ENCODE measurements around the gene CFAP410.
"Not testable (repeated sequence)": the region's sequence is repeated elsewhere in the genome, so short reads cannot be mapped to it uniquely, and the experiment has no call there.

The CFAP410 gene

DNA sequence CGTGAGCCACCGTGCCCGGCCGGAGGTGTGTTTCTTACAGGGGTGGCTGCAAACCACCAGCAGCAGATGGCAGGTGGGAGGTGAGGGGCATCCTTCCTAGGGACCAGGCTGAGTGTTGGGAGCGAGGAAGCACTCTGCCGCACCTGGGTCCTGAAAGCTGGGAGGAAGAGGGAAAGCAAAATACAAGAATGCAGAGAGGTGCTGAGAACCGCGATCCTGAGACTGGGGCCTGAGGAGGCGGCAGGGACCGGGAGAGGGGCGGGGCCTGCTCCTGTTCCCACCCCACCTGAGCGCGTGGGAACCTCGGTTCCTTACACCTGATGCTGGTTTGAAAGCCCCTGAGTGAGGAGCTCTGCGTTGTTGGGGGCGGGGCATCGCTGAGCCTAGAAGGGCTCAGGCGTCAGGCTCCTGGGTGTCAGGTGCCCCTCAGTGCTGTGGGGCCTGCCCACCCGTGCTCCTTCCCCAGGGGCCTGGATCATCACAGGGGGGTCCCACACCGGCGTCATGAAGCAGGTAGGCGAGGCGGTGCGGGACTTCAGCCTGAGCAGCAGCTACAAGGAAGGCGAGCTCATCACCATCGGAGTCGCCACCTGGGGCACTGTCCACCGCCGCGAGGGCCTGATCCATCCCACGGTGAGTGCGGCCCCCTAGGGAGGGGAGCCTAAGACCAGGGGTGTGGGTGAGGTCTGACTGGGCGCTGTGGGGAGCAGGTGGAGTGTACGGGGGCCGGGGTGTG is 29.7 kb upstream of the CFAP410 start:
- DNase-seq, result no peak

DNA sequence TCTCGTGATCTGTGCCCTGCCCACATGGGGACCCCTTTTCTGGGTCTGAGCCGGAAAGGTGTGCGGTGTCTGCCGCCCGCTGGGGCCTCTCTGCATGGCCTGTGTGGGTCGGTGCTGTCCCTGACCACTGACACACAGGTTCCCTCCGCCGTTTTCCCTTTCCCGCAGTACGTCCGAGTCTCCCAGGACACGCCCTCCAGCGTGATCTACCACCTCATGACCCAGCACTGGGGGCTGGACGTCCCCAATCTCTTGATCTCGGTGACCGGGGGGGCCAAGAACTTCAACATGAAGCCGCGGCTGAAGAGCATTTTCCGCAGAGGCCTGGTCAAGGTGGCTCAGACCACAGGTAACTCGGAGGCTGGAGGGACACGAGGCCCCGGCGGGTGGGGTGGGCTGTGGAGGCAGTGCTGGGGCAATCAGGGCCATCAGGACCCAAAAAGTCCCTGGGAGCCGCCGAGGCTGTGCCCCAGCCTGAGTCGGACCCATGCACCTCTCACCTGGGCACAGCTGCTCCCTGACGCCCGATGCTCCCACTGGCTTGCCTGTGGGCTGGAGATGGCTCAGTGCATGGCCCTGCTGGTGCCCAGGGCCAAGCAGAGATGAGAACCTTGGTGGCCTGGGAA is 27.5 kb upstream of the CFAP410 start:
- no peak for DNase-seq

DNA sequence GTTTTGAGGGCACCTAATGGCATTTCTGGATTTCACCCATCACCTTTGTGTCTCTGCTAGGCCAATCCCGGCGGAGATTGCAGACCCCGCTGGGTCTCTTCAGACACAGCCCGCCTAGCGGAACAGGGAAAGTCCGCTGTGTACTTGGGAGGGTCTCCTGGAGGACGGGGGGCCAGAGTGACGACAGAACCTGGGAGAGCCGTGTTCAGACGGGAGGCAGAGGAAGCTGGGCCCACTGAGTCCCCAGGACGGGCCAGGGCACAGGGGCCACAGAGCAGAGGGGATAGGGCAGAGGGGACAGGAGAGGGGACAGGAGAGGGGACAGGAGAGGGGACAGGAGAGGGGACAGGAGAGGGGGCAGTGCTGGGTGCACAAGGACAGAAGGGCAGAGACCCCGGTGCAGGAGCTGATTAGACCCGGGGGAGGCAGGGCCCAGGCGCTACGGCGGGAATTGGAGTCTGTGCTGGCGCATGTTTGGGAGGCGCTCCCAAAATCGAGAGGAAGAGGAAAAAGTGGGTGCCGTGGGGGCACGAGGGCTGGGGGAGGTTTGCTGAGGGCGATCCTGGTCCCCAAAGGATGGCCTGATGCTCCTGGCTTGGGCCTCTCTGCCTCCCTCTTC is 26.9 kb upstream of the CFAP410 start:
- DNase-seq, result no peak

DNA sequence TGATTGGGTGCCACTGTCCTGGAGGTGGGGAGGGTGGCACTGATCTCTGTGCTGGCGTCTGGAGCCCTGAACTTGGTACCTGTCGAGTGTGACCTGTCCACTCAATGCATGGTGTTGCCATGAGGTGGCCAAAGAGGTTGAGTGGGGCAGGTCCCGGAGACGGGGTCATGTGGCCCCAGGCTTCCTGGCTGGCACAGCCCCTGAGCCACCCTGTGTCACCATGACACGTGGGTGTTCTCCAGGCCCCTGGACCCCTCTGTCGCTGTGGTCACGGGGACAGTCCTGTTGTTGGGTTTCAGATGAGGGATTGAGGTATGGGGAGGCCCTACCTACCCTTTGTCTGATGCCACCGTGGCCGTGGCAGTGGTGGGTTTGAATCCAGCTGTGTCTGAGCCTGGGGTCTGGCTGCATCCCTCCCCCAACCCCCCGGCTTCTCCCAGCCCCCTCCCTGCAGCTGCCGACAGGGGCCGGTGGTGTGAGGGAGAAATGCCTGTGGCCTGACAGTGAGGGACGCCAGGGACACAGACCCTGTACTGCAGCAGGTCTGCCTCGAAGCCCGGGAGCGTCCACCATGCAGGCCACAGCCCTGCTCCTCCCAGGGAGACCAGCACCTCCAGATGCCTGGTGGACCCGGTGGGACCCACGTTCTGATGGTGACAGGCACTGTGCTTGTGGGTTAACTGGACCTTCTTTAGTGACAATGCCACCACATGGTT is 26.2 kb upstream of the CFAP410 start:
- DNase-seq, result no peak

DNA sequence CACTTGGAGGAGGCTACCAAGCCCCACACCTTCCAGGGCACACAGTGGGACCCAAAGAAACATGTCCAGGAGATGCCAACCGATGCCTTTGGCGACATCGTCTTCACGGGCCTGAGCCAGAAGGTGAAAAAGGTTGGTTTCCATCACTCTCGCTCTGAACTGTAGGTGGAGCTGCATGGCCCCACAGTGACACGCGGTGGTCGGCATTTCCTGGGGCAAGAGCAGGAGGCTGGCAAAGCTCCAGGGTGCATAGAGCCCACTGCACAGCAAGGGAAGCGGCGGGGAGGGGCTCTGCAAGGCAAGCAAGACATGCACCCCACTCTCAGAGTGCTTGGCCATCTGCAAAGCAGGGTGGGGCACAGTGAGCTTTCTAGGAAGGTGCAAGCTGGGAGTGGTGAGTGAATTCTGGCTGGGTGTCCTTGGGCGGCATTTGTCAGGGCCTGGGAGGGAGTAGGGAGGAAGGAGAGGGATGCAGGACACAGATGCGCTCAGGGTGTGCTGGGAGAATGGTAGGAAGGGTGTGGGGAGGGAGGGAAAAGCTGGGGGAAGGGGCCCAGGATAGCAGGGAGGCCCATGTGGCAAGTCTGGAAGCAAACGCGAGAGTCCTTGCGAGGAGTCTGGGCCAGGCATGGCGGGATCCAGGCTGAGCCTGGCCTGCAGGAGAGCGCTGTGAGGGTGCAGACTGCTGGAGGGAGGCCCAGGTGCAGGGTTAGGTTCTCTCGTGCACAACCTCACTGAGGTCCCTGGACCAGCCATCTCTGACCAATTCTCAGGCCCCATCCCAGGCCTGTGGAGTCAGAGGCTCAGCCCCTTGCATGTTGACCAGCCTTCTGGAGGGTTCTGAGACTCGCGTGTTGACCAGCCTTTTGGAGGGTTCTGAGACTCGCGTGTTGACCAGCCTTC is 25.2 kb upstream of the CFAP410 start:
- no peak for DNase-seq

DNA sequence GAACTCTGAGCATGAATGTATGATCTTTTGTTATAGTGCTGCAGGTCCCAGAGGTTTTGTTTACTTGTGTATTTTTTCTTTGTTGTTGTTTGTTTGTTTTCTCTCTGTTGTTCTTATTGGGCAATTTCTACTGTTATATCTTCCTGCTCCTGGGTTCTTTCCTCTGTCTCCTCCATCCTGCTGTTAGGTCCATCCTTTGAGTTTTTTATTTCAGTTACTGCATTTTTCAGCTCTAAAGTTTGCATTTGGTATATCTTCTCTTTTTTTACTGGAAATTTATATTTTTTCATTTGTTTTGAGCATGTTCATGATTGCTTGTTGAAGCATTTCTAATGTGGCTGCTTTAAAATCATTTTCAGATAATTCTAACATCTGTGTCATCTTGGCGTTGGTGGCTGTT is 24.1 kb upstream of the CFAP410 start:
- DNase-seq, result no peak

DNA sequence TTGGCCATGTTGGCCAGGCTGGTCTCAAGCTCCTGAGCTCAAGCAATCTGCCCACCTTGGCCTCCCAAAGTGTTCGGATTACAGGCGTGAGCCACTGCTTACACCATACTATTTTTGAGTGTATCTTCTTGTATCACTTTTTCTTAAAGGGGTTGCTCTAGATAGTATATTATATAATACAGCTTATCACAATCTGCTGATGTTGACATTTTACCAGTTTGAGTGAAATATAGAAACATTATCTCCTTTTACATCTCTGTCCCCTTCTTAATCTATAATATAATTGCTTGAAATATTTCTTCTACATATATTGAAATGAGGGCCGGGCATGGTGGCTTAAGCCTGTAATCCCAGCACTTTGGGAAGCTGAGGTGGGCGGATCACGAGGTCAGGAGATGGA is 22.7 kb upstream of the CFAP410 start:
- DNase-seq, result not testable (repeated sequence)

DNA sequence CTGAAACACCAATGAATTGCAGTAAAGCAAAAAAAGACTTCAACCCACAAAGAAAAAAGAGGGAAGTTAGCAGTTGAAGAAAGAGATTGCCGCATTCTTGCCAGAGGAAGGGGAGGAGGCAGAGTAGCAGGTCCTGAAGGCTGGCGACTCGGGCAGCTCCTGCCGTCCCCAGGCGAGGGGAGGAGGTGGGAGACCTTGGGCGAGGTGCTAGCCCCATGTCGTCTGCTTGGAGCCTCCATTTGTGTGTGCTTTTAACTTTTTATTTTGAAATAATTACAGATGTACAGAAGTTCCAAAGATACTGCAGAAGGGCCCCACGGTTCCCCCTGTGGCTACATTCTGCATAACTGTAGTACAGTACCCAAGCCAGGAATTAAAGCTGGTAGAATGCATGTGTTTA is 21.0 kb upstream of the CFAP410 start:
- no peak for DNase-seq

DNA sequence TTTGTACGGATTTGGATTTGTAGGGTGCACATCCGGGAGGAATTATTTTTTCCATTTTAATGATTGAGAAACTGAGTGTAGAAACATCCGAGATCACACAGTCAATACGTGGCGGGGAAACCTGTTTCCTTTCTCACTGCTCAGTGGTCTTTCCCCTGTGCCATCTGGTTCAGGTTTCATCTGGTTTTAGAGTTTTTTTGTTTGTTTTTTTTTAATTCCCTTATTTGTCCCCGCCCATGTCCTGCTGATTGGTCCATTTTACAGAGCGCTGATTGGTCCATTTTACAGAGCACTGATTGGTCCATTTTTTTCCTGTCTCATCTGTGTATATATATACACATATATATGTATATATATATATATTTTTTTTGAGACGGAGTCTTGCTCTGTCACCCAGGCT is 20.2 kb upstream of the CFAP410 start:
- no peak for DNase-seq

DNA sequence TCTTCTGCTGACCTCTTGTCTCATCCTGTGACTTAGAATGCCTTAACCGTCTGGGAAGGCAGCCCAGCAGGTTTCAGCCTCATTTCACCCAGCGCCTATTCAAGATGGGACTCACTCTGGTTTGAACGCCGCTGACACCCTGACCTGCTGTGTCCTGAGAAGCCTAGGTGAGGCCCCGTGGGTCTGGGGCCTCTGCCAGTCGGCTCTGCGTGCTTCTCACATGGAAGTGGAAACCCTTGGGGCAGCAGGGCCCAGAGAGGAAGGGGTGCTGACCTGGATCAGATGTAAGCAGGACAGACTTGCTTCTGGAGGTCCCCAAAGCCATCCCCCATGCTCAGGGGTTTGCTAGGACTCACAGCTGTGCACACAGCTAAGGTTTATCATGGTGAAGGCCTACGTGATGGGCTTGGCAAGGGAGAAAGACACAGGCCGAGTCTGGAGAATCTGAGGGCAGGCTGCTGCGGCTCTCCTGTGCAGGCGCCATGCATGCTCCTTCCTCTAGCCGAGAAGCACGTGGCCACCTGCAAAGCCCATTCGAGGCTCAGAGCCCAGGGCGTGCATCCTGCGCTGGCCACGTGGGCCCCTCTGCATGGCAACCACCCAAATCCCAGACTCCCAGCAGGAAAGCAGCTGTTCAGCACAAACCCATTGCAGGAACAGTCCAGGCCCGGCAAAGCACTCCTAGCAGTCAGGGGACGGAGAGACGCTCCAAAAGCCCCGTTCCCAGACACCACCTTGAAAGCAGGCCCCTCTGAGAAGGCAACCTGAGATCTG is 18.1 kb upstream of the CFAP410 start:
- no peak for DNase-seq

DNA sequence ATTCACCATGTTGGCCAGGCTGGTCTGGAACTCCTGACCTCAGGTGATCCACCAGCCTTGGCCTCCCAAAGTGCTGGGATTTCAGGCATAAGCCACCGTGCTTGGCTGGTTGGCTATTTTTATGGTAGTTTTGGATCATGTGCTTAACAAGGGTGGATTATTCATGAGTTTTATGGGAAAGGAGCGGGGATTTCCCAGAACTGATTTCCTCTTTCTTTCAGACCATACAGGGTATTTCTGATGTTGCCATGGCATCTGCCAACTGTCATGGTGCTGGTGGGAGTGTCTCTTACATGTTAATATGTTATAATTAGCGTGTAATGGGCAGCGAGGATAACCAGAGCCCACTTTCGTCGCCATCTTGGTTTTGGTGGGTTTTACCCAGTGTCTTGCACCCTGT is 17.4 kb upstream of the CFAP410 start:
- DNase-seq, result no peak

DNA sequence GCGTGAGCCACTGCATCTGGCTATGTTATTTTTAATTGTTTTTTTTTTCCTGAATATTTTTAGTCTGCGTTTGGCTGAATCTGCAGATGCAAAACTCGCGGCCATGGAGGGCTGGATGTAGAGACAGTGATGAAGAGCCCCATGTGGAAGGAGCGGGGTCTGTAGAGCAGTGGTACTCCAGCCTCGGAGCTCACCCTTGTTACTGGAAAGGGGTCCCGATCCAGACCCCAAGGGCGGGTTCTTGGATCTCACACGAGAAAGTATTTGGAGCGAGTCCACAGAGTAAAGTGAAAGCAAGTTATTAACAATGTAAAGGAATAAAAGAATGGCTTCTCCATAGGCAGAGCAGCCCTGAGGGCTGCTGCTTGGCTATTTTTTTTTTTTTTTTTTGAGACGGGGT is 17.0 kb upstream of the CFAP410 start:
- no peak for DNase-seq

DNA sequence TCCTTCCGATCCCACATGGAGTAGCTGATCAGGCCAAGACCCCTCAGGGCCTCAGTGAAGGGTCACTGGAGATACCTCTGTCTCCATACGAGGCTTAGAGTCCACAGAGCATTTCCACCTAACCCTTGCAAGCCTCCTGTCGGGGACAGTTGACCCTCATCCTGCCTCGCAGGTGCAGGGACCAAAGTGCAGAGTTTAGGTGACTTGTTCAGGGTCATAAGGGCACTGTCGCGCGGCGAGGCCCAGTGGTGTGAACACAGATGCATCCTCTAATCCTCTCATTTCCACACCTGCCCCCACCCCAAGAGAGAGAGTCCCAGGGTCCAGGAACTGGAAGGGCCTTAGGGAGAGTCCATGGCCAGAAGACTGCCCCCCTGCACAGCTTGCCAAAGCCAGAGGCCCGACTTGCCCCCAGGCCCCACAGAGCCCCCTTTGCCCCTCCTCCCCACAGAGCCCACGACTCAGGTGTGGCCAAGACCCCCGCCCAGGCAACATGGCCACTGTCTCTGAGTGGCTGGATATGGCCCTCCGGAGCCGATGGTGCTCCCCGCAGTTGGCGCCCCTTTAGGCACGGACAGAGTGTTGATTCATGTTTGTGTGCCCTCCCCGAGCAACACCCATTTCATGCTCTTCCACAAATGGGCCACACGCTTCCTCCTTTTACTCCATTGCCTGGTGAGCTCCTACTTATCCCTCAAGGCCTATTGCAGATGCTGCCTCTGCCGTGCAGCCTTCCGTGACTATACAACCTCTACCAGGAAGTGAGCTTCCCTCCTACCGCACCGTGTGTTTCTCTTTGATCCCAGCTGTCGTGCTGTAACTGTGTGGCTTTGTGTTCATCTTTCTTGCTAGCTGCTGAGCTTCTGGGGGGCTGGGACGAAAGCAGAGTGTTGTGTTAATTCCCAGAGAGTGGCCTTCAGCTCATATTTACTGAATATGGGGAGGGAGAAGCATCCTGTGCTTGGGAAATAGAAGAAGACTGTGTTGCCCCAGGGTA is 15.9 kb upstream of the CFAP410 start:
- no peak for DNase-seq

DNA sequence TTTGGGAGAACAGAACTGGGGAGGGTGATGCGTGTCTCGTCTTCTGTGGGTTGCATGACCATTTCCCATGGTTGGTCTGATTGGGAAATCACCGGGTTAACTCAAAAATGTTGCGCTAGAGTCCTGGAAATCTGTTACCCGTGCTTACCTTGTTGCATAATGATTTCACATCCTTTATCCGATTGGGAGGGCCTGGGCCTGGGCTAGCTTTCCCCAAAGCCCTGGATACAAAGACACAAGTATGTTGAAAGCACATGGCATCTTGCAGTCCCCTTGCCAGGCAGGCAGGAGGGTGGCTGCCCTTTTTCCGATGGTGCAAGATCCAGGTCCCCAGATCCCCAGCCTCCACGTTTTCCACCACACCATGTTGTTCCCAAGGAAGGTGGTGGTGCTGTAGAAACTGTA is 14.8 kb upstream of the CFAP410 start:
- no peak for DNase-seq

DNA sequence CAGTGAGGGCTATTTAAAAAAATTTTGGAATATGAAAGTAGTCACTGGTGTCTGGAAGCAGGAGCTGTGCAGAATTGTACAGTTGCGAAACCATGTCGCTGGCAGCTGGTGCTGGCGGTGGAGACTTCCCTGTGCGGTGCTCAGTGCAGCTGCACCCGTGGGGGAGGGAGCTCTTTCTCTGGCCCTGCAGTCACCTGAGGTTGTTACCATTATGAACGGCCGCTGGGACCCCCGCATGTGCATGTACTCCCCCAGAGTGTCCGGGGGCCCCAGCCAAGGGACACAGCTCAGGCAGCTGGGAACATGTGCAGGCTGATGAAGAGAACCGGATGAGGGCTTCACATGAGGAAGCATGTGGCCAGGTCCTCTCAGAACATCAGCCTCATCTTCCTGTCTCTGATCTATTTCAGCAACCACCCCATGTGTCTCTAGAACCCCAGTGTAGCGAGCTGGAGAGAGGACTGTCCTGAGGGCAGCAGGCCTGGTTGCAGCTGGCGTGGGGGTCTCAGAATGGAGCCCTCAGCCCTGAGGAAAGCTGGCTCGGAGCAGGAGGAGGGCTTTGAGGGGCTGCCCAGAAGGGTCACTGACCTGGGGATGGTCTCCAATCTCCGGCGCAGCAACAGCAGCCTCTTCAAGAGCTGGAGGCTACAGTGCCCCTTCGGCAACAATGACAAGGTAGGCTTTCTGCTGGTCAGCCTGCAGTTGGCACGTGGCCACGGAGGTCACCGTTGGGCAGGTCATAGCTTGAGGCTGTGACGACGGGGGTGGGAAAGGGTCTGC is 14.2 kb upstream of the CFAP410 start, which contains the start of gene TRPM2:
Gene TRPM2, plus strand, starts transcription at position 431 of the 780 bp plus-strand sequence. Its CDS starts 80 bp downstream, at position 511.
- DNase-seq, result no peak

DNA sequence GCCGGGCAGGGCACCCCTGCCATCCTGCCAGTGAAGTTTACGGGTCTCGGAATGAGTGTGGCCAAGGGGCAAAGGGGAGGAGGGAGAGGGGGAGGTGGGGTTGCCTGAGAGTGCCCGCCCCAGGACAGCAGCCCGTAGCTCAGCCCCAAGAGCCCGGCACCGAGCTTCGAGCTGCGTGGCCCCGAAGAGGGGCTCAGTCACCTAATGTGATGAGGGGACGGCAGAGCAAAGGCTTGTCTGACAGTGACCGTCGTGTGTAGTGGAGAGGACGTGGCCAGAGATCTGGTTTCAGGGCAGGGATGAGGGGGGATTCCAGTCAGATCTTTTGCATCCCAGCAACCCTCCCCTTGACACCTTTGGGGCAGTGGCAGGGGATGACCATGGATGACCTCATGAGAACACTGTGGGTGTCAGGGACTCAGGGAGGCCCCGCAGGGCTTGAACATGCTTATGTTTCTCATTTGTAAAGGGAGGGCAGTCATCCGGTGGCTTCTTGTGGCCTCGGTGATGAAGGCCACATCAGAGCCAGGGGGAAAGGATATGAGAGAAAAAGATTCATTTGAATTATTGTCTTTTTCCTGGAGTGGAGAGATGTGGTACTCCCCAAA is 13.2 kb upstream of the CFAP410 start:
- no peak for DNase-seq

DNA sequence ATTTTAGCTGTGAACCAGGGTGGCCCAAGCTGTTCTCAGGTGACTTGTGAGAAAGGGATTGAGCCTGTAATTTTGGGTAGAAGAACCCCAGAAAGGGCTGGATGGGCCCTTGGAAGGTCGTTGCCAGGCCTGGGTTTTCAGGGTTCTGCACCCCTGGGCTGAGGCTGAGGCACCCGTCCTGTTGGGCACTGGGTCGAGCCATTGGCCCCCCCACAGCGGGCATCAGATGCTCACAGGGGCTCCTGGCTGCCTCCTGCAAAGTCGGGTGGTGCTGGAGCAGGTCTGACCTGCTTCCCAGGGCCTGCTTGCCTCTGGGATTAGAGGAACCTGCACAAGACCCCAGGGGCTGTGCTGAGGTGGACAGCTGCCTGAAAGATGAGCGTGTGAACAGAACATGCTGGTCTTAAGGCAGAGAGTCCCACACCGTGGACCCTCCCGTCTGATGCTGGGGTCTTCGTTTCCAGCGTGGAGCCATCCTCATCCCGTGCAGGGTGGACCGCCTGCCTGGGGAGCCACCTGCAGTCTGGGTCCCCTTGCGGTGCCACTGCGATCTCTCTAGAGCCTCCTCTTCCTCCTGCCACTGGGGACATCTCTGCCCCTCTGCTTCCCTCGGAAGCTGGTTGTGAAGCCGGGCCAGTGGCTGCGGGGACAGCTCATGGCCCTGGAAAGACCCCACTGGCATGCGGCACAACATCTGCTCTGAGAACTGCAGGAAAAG is 12.5 kb upstream of the CFAP410 start:
- DNase-seq, result no peak

DNA sequence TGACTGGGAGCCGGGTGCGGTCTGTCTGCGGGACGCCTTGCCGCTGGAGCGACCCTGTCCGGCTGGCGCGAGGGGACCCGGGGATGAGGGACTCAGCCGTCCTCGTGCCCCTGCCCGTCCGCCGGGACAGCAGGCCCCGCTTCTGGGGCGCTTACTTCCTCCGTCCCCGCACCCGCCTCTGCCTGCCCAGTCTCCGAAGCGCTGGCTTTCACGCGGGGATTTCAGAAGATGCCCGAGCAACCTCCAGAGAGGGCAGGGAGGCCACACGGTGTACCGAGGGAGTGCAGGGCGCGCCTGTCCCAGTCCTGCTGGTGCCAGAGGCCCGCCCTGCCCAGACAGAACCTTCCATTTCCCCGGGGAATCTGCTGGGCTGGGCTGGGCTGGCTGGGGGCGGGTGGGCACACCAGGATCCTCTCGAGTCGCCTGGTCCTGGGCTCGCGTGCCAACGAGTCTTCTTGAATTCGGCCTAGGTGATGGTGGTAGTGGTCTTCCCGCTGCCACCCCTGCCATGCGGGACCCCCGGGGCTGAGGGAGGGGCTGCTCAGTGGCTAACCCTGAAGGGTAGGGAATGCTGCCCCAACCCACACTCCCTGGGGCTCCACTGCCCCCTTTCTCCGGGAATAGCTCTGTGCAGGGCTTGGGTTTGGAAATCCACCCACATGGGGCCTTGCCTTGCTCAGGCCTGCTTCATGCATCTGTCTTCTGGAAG is 11.7 kb upstream of the CFAP410 start:
- no peak for DNase-seq

Data from DMS79 treated with DMSO at 0.1 percent for 48 hours (cell line).